Peyer's patch (tissue), 4 donors: ENCODE results near the gene CCNJ. TPM values are rescaled to one million over a fixed set of nuclear protein-coding genes. Genes with fewer than 3 reads are reported as not detected.
A peak's percentile ranks its signal among the peaks of the same experiment; 100 is the strongest.

Experiments
- DNase-seq, 3 donors: peaks; one replicate each; pipeline ENCODE4 v3.0.0-alpha.2; 2017 to 2019
- H3K27ac ChIP-seq, 4 donors: fragments of 200-600 bp; sonication (generic); one replicate each; pipeline ENCODE4 v1.5.1; 2016 to 2019
- H3K27me3 ChIP-seq, 2 donors: fragments of 200-600 bp; sonication (generic); one replicate each; pipeline ENCODE4 v1.5.1; 2019
- H3K36me3 ChIP-seq, 3 donors: fragments of 200-600 bp; sonication (generic); one replicate each; pipeline ENCODE4 v1.5.1; 2016 to 2019
- H3K4me1 ChIP-seq, 4 donors: fragments of 200-600 bp; sonication (generic); one replicate each; pipeline ENCODE4 v1.5.1; 2016 to 2019
- H3K4me3 ChIP-seq, 4 donors: fragments of 200-600 bp; sonication (generic); 1 replicate in 3 of 4; 2 replicates in 1 of 4; pipeline ENCODE4 v1.5.1; 2016 to 2019; ENCODE audit warnings: mild to moderate bottlenecking in 1 of 4
- H3K9me3 ChIP-seq, 4 donors: fragments of 200-600 bp; sonication (generic); one replicate each; pipeline ENCODE4 v1.5.1; 2016 to 2019; ENCODE audit warnings: mild to moderate bottlenecking in 1 of 4
- CTCF ChIP-seq, 6 experiments: fragments of 450-650 bp in 4 of 6; fragments of 200-600 bp in 2 of 6; sonication (generic) in 1 of 6; IDR thresholded peaks; one replicate each; pipeline ENCODE4 v1.5.1; 2017 to 2019; ENCODE audit warnings: antibody characterized with exemption in 6 of 6, mild to moderate bottlenecking in 3 of 6, moderate library complexity in 1 of 6
- POLR2A ChIP-seq, 2 donors: fragments of 450-650 bp; IDR thresholded peaks; one replicate each; pipeline ENCODE4 v1.5.1; 2017; ENCODE audit warnings: antibody characterized with exemption in 2 of 2, mild to moderate bottlenecking in 2 of 2, moderate library complexity in 2 of 2
- total RNA-seq, 4 donors: library from RNA; depleted of rRNA; stranded (reverse); fragments of >200 nt; gene quantifications; one replicate each; pipeline ENCODE4 v1.1.0, GENCODE V29; 2016

The CCNJ gene
- total RNA-seq, 4 donors from 2014 or later = 1.7 to 5.8 (median 4.5) TPM

DNA sequence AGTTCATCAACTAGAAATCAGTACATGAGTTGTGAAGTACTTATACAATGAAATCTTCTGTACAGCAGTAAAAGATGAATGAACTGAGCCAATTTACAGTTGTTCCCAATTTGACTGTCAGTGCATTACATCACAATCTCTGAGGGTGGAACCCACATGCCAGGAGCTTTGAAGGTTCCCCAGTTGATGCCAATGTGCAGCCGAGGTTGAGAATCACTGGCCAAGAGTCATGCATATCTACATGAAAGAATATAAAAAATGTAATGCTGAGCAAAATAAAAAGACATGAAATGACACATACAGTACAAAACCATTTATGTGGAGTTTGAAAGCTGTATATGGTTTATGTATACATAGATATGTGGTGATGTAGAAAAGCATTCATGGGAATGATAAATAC is 22.1 kb upstream of the CCNJ start:
- Histone ChIP-seq H3K27ac (no peak overlapping the region), H3K4me1 (peaks cover 0 to 4% (median 0%) of the 10 kb centered on the region in 4 donors), H3K36me3 (no peaks in the 10 kb centered on the region), H3K9me3 (no peaks in the 10 kb centered on the region), H3K4me3 (no peak overlapping the region), H3K27me3 (no peaks in the 10 kb centered on the region)
- DNase-seq = no peak
- no peak for TF ChIP-seq CTCF (IDR thresholded peaks at IDR 0.05)
- TF ChIP-seq POLR2A (IDR thresholded peaks at IDR 0.05) = no peak

DNA sequence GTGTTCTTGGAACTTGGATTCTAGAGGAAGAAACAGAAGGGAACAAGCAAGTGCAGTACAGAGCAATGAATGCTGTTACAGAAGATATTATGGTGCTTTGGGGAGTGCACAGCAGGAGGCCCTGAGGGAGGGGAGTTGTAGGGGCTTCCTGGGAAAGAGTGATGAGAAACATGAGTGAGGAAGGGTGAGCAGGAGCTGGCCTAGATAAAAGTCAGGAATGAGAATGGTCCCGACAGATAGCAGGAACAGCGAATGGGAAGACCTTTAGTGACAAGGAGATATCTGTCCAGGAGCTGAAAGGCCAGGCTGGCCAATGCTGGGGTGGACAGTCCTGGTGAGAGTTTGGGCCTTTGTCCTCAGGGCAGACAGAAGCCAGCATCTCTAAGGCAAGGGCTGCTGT is 20.6 kb upstream of the CCNJ start:
- Histone ChIP-seq H3K9me3 (no peaks in the 10 kb centered on the region), H3K4me1 (no peaks in the 10 kb centered on the region), H3K27me3 (no peaks in the 10 kb centered on the region), H3K27ac (no peak overlapping the region), H3K36me3 (no peaks in the 10 kb centered on the region), H3K4me3 (no peak overlapping the region)
- no peak for TF ChIP-seq POLR2A (IDR thresholded peaks at IDR 0.05)
- TF ChIP-seq CTCF (IDR thresholded peaks at IDR 0.05) = no peak
- no peak for DNase-seq

DNA sequence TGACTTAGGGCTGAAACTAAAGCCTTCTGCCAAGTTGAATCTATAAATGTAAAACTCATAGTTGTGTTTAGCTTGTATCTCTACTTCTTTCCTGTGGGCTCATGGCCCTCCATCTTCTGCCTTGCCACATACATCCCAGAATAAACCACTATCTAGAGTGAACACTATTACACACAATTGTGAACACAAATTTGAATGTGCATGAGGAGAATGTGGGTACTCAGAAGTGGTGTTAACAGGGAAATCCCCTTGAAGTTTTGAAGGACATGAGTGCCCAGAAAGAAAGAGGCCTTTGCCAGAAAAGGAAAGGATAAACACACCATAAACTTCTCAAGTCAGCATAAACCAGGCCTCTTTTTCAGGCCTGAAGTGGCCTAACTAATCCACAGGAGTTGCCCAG is 20.2 kb upstream of the CCNJ start:
- TF ChIP-seq POLR2A (IDR thresholded peaks at IDR 0.05) (no peak), CTCF (IDR thresholded peaks at IDR 0.05) (no peak)
- H3K27me3 ChIP-seq = no peaks in the 10 kb centered on the region
- no peak overlapping the region for H3K27ac ChIP-seq
- no peaks in the 10 kb centered on the region for H3K36me3 ChIP-seq
- H3K4me1 ChIP-seq = no peaks in the 10 kb centered on the region
- no peaks in the 10 kb centered on the region for H3K9me3 ChIP-seq
- no peak overlapping the region for H3K4me3 ChIP-seq
- DNase-seq = no peak

GRCh38 chr10:96025566-96025965 is 17.8 kb upstream of the CCNJ start:
- H3K27me3 ChIP-seq = no peaks in the 10 kb centered on the region
- no peaks in the 10 kb centered on the region for H3K4me1 ChIP-seq
- no peaks in the 10 kb centered on the region for H3K36me3 ChIP-seq
- TF ChIP-seq CTCF (IDR thresholded peaks at IDR 0.05) (peak in 2 of 6 experiments; percentile 6 to 7), POLR2A (IDR thresholded peaks at IDR 0.05) (no peak)
- no peak overlapping the region for H3K27ac ChIP-seq
- no peaks in the 10 kb centered on the region for H3K9me3 ChIP-seq
- DNase-seq = no peak
- no peak overlapping the region for H3K4me3 ChIP-seq

GRCh38 chr10:96034625-96035024 is 8.8 kb upstream of the CCNJ start:
- no peak for DNase-seq
- Histone ChIP-seq H3K9me3 (no peaks in the 10 kb centered on the region), H3K36me3 (no peaks in the 10 kb centered on the region), H3K27me3 (no peaks in the 10 kb centered on the region), H3K27ac (no peak overlapping the region), H3K4me1 (no peaks in the 10 kb centered on the region), H3K4me3 (no peak overlapping the region)
- TF ChIP-seq CTCF (IDR thresholded peaks at IDR 0.05) = no peak
